SK-N-SH treated with all-trans-retinoic acid at 6 μM for 48 hours (cell line): ENCODE data around the gene TRIB2.

Experiments
- ATAC-seq: fragments of 200-7000 bp; cut with Tn5 transposase; 3 replicates; pipeline ENCODE4 v1.9.1; 2020; ENCODE audit warnings: mild to moderate bottlenecking, moderate library complexity
- ARNTL ChIP-seq: fragments of 450-650 bp; formaldehyde crosslinking; IDR thresholded peaks from 2 replicates; pipeline ENCODE4 v1.5.0; 2020; ENCODE audit warnings: low read depth, mild to moderate bottlenecking, moderate library complexity, borderline replicate concordance
- CSDC2 ChIP-seq: fragments of 250-450 bp; sonication (Bioruptor Pico); IDR thresholded peaks from 2 replicates; pipeline ENCODE4 v1.5.0; 2020; ENCODE audit warnings: mild to moderate bottlenecking, moderate library complexity
- ESRRG ChIP-seq: fragments of 250-450 bp; sonication (Bioruptor Pico); IDR thresholded peaks from 2 replicates; pipeline ENCODE4 v1.6.1; 2021; ENCODE audit warnings: mild to moderate bottlenecking
- GLIS3 ChIP-seq: fragments of 250-450 bp; sonication (Bioruptor Pico); IDR thresholded peaks from 2 replicates; pipeline ENCODE4 v1.5.0; 2020; ENCODE audit warnings: mild to moderate bottlenecking, moderate library complexity
- ISL1 ChIP-seq: fragments of 250-450 bp; sonication (Bioruptor Pico); IDR thresholded peaks from 2 replicates; pipeline ENCODE4 v2.1.2; 2022; ENCODE audit warnings: mild to moderate bottlenecking, moderate library complexity
- PPARA ChIP-seq: fragments of 250-450 bp; sonication (Bioruptor Pico); IDR thresholded peaks from 2 replicates; pipeline ENCODE4 v1.5.0; 2020; ENCODE audit warnings: mild to moderate bottlenecking, borderline replicate concordance
- SNAI2 ChIP-seq: fragments of 250-450 bp; sonication (Bioruptor Pico); IDR thresholded peaks from 2 replicates; pipeline ENCODE4 v1.5.0; 2020; ENCODE audit warnings: mild to moderate bottlenecking, moderate library complexity
- TOX ChIP-seq: fragments of 250-450 bp; sonication (Bioruptor Pico); IDR thresholded peaks from 2 replicates; pipeline ENCODE4 v1.8.0; 2021; ENCODE audit warnings: mild to moderate bottlenecking, moderate library complexity, borderline replicate concordance
- ZC3H10 ChIP-seq: fragments of 250-450 bp; sonication (Bioruptor Pico); IDR thresholded peaks from 2 replicates; pipeline ENCODE4 v1.5.1; 2021; ENCODE audit warnings: mild to moderate bottlenecking, moderate library complexity
- ZFP3 ChIP-seq: fragments of 250-450 bp; sonication (Bioruptor Pico); IDR thresholded peaks from 2 replicates; pipeline ENCODE4 v1.5.0; 2020; ENCODE audit warnings: mild to moderate bottlenecking, moderate library complexity
- ZFP30 ChIP-seq: fragments of 450-650 bp; formaldehyde crosslinking; IDR thresholded peaks from 2 replicates; pipeline ENCODE4 v1.5.0; 2022; ENCODE audit warnings: mild to moderate bottlenecking, moderate library complexity
- ZNF565 ChIP-seq: fragments of 450-650 bp; formaldehyde crosslinking; conservative IDR thresholded peaks from 2 replicates; pipeline ENCODE4 v1.5.0; 2020; ENCODE audit warnings: low read depth, mild to moderate bottlenecking, moderate library complexity
- ZNF8 ChIP-seq: fragments of 450-650 bp; formaldehyde crosslinking; IDR thresholded peaks from 2 replicates; pipeline ENCODE4 v1.5.0; 2020; ENCODE audit warnings: mild to moderate bottlenecking, moderate library complexity
- TF ChIP-seq, protein P1 (sequence below): fragments of 250-450 bp; sonication (Bioruptor Pico); IDR thresholded peaks from 2 replicates; pipeline ENCODE4 v1.5.0; 2020; ENCODE audit warnings: mild to moderate bottlenecking, moderate library complexity
- TF ChIP-seq, protein P2 (sequence below): fragments of 250-450 bp; sonication (Bioruptor Pico); IDR thresholded peaks from 2 replicates; pipeline ENCODE4 v1.8.0; 2020; ENCODE audit warnings: mild to moderate bottlenecking, moderate library complexity, borderline replicate concordance
- TF ChIP-seq, protein P3 (sequence below): fragments of 250-450 bp; sonication (Bioruptor Pico); IDR thresholded peaks from 2 replicates; pipeline ENCODE4 v1.5.1; 2020; ENCODE audit warnings: low read depth, mild to moderate bottlenecking, moderate library complexity
- TF ChIP-seq, protein P4 (sequence below): fragments of 250-450 bp; sonication (Bioruptor Pico); IDR thresholded peaks from 2 replicates; pipeline ENCODE4 v1.8.0; 2021; ENCODE audit warnings: low read depth, mild to moderate bottlenecking, moderate library complexity, borderline replicate concordance

TRIB2 gene

DNA sequence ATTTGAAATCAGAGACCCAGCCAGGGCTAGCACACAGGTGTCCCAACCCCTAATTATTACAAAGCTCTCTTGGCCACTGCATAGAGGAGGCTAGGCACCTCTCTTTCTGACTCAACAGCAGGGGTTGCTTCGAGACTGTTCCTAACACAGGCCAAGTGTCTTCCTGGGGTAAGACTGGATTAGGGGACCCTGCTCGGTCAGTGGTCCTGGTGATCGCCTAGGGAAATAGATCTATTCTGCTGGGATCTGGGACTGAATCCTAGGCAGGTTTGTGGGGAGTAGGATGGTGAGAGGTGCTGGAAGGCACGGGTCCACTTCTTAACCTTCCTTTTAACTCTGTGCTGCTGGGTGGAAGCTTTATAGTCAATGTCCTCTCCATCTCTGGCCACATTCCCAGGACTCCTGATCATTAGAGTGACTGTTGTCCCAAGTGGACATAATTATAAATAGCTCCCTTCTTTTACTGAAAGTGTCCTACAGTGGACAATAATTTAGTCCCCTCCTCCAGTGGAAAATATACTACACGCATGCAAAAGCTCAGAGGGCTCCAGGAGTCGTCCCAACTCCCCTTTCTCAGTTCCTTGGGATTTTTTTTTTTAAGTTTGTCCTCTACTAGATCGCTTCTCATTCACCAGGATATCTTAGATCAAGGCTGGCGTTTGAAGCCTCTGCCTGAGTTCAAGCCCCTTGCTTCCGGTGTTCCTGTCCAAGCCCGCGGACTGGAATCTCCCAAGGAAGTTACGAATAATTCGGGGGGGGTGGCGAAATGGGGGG lies 1.3 kb upstream of the TRIB2 start:
- no peak for ATAC-seq
- TF ChIP-seq, protein P1, sequence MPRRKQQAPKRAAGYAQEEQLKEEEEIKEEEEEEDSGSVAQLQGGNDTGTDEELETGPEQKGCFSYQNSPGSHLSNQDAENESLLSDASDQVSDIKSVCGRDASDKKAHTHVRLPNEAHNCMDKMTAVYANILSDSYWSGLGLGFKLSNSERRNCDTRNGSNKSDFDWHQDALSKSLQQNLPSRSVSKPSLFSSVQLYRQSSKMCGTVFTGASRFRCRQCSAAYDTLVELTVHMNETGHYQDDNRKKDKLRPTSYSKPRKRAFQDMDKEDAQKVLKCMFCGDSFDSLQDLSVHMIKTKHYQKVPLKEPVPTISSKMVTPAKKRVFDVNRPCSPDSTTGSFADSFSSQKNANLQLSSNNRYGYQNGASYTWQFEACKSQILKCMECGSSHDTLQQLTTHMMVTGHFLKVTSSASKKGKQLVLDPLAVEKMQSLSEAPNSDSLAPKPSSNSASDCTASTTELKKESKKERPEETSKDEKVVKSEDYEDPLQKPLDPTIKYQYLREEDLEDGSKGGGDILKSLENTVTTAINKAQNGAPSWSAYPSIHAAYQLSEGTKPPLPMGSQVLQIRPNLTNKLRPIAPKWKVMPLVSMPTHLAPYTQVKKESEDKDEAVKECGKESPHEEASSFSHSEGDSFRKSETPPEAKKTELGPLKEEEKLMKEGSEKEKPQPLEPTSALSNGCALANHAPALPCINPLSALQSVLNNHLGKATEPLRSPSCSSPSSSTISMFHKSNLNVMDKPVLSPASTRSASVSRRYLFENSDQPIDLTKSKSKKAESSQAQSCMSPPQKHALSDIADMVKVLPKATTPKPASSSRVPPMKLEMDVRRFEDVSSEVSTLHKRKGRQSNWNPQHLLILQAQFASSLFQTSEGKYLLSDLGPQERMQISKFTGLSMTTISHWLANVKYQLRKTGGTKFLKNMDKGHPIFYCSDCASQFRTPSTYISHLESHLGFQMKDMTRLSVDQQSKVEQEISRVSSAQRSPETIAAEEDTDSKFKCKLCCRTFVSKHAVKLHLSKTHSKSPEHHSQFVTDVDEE (CRISPR knock-in tag), result no peak
- TF ChIP-seq ZC3H10 (CRISPR knock-in tag) (no peak), SNAI2 (CRISPR knock-in tag) (no peak), ARNTL (CRISPR knock-in tag) (no peak)
- TF ChIP-seq, protein P2, sequence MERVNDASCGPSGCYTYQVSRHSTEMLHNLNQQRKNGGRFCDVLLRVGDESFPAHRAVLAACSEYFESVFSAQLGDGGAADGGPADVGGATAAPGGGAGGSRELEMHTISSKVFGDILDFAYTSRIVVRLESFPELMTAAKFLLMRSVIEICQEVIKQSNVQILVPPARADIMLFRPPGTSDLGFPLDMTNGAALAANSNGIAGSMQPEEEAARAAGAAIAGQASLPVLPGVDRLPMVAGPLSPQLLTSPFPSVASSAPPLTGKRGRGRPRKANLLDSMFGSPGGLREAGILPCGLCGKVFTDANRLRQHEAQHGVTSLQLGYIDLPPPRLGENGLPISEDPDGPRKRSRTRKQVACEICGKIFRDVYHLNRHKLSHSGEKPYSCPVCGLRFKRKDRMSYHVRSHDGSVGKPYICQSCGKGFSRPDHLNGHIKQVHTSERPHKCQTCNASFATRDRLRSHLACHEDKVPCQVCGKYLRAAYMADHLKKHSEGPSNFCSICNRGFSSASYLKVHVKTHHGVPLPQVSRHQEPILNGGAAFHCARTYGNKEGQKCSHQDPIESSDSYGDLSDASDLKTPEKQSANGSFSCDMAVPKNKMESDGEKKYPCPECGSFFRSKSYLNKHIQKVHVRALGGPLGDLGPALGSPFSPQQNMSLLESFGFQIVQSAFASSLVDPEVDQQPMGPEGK (CRISPR knock-in tag), result no peak; the same call in 1 of the 2 replicates
- TF ChIP-seq, all 23 proteins: peak for 0

DNA sequence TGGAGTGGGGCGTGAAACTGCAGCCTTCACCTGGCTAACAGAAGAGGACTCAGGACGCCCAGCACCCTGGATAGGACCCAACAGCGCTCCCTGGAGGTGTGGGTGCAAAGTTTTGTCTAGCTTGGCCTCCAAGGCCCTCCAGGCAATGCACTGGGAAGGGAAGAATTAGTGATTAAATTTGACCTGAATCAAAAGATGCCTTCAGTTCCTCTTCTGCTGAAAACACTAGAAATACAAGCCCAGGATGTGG lies 779 bp upstream of the TRIB2 start:
- no peak for TF ChIP-seq ISL1 (CRISPR knock-in tag)
- 0 out of 2 replicates have a peak, but pooled peaks have one; percentile 38 for TF ChIP-seq ESRRG
- ATAC-seq, result peak; percentile 41

DNA sequence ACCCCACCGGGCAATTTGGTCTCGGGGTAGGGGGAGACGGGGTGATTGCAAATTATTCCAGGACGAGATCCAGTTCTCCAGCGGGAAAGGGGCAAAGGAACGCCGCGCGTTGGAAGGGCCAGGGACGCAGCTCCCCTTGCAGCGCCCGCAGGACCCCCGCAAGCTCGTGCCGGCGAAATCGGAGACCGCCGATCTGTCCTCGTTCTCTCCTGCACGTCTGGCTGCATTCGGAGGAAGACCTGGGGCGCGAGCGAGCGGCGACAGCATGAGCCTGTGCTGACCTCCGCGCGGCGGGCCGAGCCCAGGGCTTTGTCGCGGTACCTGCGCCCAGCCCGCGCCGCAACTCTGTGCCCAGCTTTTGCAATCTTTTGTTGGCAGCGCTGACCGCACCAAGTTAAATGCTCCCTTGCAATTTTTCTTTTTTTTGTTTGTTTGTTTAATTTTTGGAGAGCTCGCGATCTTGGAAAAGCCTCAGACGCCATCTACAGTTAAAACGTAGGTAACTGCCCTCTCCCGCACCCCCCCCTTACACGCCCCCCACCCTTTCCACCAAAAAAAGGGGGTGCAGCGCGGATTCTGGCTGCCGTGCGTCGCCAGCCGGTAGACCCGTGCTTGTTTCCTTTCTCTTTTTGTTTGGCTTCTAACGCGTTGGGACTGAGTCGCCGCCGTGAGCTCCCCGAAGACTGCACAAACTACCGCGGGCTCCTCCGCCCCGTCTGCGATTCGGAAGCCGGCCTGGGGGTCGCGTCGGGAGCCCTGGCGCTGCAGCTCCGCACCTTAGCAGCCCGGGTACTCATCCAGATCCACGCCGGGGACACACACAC lies 667 bp downstream of the TRIB2 start:
- peak; percentile 37 for ATAC-seq
- TF ChIP-seq, protein P2 (CRISPR knock-in tag), result peak; percentile 82; the same call in 1 of the 2 replicates
- no peak for TF ChIP-seq GLIS3 (CRISPR knock-in tag)
- TF ChIP-seq TOX, result no peak

DNA sequence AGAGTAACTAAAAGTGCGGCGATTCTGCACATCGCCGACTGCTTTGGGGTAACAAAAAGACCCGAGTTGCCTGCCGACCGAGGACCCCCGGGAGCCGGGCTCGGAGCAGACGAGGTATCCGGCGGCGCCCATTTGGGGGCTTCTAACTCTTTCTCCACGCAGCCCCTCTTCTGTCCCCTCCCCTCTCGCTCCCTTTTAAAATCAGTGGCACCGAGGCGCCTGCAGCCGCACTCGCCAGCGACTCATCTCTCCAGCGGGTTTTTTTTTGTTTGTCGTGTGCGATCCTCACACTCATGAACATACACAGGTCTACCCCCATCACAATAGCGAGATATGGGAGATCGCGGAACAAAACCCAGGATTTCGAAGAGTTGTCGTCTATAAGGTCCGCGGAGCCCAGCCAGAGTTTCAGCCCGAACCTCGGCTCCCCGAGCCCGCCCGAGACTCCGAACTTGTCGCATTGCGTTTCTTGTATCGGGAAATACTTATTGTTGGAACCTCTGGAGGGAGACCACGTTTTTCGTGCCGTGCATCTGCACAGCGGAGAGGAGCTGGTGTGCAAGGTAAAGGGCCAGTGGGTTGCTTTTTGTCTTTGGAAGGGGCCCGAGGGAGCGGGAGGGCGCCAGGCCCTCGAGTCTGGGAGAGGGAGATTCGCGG lies 1.4 kb downstream of the TRIB2 start:
- peak; percentile 4 for ATAC-seq
- TF ChIP-seq, protein P3, sequence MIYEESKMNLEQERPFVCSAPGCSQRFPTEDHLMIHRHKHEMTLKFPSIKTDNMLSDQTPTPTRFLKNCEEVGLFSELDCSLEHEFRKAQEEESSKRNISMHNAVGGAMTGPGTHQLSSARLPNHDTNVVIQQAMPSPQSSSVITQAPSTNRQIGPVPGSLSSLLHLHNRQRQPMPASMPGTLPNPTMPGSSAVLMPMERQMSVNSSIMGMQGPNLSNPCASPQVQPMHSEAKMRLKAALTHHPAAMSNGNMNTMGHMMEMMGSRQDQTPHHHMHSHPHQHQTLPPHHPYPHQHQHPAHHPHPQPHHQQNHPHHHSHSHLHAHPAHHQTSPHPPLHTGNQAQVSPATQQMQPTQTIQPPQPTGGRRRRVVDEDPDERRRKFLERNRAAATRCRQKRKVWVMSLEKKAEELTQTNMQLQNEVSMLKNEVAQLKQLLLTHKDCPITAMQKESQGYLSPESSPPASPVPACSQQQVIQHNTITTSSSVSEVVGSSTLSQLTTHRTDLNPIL, result no peak
- TF ChIP-seq, protein P4, sequence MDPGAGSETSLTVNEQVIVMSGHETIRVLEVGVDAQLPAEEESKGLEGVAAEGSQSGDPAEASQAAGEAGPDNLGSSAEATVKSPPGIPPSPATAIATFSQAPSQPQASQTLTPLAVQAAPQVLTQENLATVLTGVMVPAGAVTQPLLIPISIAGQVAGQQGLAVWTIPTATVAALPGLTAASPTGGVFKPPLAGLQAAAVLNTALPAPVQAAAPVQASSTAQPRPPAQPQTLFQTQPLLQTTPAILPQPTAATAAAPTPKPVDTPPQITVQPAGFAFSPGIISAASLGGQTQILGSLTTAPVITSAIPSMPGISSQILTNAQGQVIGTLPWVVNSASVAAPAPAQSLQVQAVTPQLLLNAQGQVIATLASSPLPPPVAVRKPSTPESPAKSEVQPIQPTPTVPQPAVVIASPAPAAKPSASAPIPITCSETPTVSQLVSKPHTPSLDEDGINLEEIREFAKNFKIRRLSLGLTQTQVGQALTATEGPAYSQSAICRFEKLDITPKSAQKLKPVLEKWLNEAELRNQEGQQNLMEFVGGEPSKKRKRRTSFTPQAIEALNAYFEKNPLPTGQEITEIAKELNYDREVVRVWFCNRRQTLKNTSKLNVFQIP (CRISPR knock-in tag), result no peak
- TF ChIP-seq PPARA (CRISPR knock-in tag), result no peak
- no peak for TF ChIP-seq TOX
- TF ChIP-seq ZNF565 (CRISPR knock-in tag), result no peak
- TF ChIP-seq ISL1 (CRISPR knock-in tag), result no peak; the same call in 1 of the 2 replicates
- no peak for TF ChIP-seq ARNTL (CRISPR knock-in tag)
- TF ChIP-seq ESRRG, result no peak
- no peak for TF ChIP-seq GLIS3 (CRISPR knock-in tag)
- no peak for TF ChIP-seq ZNF8 (CRISPR knock-in tag)
- TF ChIP-seq, protein P2 (CRISPR knock-in tag), result no peak
- TF ChIP-seq, protein P1 (CRISPR knock-in tag), result no peak
- no peak for TF ChIP-seq ZFP30
- TF ChIP-seq ZC3H10 (CRISPR knock-in tag), result no peak
- TF ChIP-seq CSDC2 (CRISPR knock-in tag), result no peak
- TF ChIP-seq ZFP3 (CRISPR knock-in tag), result no peak
